HG03025 (cell line): ENCODE results near the gene DAND5.

ENCODE experiments used
- ATAC-seq: cut with Tn5 transposase; IDR thresholded peaks from one replicate; pipeline ENCODE4 v1.9.1; 2021; ENCODE audit warnings: mild to moderate bottlenecking, moderate library complexity; ENCODE audit not compliant: unreplicated experiment, low FRiP score

Gene DAND5

DNA sequence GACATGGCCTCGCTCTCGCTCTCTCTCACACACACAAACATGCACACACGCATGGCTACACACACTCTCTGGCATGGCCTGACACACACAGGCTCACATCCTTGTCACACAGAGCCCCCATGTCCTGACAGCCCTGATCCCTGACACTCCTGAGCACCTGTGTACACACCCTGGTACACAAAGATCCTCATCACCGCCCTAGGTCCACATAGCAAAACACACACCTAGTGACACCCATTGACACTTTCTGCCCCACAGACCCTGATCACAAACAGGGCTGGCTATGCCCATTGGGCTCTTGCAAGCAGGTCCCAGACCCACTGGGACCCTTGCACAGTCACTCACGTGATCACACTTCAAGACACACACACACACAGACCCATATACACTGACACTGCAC, 21.9 kb downstream of the DAND5 start:
- ATAC-seq = no peak

DNA sequence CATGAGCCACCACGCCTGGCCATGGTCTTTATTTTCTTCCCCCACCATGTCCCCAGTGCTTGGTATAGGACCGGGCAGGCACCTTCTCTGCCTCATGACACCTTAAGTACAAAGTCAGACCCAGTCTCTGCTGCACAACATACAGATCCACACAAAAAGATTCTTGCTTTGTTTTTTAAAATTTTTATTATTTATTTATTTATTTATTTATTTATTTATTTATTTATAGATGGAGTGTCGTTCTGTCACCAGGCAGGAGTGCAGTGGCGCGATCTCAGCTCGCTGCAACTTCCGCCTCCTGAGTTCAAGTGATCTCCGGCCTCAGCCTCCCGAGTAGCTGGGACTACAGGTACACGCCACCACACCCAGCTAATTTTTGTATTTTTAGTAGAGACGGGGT, 23.4 kb downstream of the DAND5 start:
- no peak for ATAC-seq

DNA sequence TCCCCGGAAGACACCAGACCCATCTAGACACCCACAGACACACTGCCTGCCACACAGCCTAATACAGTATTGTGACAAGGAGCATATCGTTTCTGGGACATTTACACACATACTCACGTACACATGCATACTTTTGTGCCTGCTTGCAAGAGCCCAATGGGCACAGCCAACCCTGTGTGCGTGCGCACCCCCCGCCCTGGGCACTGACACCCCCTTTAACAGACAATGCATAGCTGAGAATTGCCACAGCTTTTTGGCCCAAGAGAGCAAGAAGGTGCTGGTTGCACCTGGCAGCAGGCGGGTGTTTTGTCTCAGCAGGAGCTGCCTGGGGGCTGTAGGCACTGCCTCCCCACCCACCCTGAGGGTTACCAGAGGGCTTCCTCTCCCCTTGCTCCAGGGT, 24.2 kb downstream of the DAND5 start:
- ATAC-seq = no peak

DNA sequence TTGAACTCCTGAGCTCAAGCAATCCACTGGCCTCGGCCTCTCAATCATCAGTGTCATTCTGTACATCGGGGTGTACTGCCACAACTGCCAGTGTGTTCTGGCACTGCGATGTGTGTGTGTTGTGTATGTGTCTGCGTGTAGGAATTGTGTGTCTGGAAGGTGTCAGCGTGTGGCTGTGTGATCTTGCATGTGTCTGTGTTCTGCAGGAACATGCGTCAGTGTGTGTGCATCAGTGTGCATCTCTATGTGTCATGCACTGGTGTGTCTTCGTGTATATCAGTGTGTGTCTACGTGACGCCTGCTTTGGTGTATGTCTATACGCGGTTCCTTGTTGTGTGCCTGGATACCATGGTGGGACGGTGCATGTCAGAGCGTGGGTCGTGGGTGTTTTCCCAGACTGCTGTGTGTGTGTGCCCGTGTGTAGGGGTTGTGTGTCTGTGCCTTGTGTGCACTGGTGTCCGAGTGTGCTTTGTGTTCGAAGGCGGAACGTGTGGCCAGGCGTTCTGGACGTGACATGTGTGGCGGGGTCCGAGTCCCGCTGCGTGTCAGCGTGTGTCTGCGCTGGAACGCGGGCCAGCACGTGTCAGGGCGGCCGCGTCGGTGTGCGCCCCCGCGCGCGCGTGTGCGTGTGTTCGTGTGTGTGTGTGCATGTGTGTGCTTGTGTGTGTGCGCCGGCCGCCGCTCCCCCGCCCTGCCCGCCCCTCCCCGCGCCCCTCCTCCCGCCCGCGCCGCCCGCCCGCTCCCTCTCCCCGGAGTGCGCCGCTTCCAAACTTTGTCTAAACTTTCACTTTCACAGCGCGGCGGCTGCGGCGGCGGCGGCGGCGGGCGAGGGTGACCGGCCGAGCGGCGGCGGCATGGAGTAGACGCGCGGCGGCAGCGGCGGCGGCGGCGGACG, 25.6 kb downstream of the DAND5 start, which contains the start of gene NFIX:
Gene NFIX, plus strand, starts transcription at position 775 of the 895 bp plus-strand sequence. CDS start 363 bp downstream, outside the sequence.
- ATAC-seq = no peak

DNA sequence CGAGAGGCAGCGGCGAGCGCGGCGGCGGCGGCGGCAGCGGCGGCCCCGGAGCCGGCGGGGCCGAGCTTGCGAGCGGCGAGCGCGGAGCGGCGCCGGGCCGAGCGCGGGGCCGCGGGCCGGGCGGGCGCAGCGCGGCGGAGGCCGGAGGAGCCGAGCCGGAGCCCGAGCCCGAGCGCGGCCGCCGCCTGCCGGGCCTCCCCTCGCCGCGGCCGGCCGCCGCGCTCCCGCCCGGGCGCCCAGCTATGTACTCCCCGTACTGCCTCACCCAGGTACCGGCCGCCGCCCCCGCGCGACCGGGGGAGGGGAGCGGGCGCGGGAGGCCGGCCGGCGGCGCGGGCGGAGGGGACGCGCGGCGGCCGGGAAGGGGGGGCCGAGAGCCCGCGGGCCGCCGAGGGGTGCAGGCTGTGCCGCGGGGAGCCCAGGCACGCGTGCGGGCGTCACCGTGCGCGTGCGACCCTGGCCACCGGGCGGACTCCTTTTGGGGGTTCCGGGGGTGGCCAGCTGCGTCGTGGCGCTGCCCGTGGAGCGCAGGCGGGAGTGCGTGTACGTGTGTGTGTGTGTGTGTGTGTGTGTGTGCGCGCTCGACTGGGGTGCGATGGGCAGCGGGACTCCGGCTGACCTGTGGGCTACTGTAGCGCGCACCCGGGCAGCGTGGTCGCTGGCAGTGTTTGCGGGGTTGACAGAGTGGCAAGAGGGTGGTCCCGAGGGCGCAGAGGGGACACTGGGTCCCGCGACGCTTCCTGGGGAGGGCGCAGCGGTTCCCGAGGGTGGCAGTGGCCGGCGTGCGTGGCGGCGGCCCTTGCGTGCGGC, 26.4 kb downstream of the DAND5 start:
- no peak for ATAC-seq

DNA sequence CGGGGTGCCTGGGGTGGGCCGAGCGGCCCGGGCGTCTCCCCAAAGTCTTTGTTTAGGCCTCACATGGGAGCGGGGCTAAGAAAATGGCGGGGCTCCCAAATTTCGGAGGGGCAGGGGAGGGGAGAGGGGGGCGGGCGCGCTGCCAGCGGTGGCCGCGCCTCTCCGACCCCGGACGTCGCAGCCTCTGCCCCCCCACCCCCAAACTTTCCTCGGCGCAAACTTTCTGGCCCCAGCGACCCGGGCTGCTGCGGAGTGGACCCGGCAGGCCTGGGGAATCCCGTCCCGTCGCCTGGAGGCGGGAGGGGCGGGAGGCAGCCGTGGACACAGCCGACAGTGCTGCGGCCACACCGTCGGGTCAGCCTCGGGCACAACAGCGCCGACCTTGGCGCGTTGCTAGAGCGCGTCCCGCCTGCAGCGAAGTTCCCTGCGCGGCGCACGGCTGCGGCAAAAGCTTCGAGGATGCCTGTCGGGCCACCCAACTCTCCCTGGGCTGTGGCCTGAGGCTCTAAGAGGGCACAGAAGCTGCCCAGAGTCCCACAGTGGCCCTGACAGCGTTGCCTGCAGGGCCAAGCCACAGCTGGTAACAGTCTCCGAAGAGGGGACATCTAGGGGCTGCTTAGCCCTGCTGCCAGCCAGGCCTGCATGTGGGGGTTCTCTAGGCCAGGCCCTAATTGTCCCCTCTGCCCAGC, 27.2 kb downstream of the DAND5 start:
- no peak for ATAC-seq

DNA sequence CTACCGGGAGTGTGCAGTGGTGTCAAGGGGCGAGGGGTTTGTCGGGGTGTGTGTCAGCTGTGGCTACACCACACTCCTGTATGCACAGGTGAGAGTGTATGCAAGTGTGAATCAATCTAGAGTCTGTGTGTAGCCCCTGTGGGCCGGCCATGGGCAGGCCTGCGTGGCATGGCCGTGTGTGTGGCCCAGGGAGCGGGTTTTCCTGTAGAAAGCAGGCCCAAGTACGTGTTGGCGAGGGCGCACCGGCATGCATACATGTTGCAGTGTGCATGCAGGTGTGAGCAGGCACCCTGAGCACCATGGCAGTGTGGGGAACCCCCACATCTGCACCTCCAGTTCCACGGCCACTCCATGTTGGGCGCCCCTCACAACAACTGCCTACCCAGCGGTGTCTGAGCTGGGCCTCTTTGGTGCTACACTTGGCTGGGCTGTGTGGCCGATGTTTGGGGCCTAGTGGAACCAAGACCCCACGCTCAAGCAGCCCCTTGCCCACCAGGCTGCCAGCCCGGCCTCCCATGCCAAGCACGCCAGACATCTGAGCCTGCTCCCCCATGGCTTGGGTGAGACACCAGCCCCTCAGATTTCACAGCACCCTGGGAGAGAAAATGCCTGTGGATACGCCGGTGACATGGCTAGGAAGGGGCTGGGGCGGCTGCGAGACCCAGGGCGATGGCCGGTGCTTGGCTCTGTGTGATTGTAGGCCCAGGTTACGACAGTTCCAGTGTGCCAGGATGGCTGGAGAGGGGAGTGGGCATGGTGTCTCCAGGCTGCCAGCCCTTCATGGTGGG, 28.0 kb downstream of the DAND5 start:
- no peak for ATAC-seq

DNA sequence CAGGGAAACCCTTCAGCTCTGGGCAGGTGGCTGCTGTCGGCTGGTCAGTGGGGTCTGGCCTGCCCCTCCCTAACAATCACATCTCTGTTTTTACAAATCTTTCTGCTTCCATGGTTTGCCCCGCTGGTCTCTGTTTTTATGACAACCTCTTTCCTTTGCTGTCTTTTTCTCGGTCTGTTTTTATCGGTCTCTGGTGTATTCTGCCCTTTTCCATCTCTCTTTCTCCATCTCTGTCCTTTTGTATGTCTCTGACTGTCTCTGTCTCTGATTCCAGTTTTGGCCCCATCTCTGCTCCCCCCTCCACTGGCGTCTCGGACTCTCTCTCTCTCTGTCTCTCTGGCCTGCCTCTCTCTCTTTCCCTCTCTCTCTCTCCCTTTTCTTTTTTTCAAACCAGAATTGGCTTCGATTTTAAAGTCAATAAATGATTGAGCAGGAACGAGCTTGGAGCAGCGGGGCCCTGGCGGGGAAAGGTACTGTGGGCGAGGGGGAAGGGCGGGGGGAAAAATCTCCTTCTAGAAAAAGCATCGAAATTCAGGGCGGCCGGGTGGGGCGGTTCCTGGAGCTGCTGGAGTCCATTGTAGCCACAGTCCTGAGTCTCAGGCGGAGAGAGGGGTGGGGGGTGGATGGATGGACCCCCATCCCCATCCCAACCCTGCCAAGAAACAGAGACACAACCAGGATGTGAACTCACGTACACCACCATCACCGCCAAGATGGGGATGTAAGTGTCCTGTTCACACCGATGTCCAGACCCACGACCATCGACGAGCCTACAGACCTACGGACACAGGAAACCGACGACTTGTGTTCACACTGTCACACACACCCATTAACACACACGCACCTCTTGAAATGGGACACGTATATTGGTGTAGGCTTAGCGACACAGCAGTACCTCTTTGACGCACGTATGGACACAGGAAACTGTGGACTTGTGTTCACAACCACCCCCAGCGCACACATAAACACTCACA, 28.9 kb downstream of the DAND5 start:
- no peak for ATAC-seq

DNA sequence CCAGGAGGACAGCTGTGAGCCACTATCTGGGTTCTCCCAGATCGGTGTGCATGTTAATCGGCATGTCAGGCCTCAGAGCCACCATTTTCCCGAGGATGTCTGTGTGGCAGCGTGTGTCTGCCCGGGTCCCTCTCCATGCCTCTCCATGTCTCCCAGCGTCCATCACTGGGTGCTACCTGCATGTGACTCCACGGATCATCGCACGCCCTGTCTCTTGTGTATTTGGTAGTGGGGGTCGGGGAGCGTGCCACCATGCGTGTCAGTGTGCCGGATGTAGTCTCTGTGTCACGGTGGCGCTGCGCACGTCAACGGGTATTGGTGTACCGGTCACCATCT, 31.8 kb downstream of the DAND5 start:
- ATAC-seq = no peak

DNA sequence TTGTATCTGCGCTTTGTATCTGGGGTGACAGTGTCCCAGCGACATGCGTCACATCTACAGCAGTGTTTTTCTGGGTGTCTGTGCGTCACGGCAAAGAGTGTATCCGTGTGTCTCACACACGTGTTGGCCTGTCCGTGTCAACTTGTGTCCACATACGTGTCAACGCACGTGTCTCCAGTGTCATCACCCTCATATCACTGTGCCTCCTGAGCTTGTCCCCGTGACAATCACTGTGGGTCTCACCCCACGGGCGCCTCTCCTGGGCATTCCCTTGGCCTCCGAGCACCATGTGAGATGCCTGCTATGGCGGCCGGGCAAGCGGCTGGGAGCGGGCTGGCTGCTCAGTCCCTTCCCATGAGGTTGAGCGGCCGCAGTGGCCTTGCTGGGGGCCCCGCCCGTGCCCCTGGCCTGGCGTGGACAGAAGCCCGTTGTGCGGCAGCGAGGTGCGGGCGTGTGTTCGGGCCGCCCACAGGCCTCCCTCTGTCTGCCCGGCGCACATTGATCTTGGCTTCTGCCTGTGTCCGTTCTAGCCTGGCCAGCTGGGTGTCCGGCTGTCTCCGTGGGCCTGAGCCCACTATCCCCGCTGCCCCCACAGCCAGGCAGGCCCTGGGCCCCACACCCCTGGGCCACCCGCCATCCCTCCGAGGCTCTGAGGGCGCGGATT, 32.3 kb downstream of the DAND5 start:
- no peak for ATAC-seq

DNA sequence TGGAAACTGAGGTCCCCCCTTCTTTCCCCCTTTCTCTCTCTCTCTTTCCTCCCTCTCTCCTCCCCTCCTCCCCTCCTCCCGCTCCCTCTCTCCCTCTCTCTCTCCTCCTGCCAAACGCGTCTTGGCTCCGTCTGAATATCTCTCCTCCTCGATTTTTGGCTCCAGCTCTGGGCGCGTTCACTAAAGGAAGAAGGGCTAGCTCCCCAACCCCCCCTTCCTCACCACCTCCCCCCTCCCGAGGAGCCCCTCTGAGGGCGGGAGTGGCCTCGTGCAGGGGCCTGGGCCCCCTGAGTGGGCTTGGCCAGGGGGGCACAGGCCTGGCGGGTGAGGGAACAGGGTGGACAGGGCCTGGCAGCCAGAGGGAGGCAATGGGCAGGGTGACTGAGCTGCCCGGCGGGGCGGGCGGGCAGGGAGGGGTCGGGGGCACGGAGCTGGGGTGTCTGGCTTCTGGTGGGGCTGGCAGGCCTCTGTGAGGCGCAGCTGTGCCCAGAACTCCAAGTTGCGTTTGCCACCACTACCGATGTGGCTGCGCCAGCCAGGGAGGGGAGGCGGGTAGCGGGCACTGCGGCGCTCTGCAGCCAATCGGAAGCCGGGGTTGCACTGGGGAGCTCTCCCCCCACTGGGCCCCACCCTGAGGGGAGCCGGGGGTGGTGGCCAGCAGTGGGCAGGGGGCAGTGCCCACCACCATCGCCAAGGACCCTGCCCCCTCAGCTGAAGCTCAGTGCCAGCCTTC, 33.0 kb downstream of the DAND5 start:
- no peak for ATAC-seq

DNA sequence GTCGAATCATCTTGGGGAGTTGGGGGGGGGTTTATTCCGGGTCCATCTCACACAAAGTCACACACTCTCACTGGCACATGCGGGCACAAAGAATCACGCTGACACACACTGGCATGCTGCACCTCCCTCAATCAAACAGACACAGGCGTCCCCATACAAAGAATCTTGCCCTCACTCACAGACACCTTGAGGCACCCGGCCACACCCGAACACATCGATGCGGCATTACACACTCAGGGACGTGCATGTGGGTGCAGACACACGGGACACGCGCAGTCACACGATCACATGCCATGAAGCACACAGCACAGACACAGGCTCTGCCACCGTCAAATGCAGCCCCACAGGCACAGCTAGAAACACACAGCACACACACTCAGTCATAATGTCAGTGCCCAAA, 33.7 kb downstream of the DAND5 start:
- ATAC-seq = no peak

DNA sequence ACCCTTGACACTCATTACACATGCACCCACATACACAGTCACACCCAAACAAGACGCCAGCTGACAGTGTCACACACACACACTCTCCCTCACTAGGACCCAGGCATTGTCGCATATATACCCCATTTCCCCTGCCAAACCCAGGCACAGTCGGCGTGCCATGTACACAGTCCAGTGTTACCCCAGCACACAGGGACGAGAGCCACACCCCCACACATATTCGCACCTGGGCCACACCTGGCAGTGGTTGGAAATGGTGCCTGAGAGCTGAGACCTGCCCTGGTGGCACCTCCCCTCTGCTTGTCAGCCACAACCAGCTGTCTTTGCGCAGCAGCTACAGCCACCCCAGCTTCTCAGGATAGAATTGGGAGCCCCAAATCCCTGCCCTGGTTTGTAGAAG, 34.9 kb downstream of the DAND5 start:
- ATAC-seq = no peak

DNA sequence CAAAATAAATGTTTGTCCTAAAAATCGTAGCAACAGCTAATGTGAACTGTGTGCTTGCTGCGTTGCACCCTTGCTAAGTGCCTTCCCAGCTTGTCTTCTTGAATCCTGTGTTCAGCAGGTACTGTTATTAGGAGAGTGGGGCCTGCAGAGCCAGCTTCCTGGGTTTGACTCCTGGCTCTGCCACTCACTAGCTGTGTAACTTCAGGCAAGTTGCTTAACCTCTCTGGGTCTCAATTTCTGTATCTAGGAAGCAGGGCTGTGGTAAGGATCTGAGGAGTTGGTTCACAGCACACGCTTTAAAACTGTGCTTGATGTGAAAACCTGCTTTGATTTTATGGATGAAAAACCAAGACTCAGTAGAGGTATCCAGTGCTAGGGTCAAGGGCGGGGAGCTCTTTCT, 35.9 kb downstream of the DAND5 start:
- ATAC-seq = no peak

DNA sequence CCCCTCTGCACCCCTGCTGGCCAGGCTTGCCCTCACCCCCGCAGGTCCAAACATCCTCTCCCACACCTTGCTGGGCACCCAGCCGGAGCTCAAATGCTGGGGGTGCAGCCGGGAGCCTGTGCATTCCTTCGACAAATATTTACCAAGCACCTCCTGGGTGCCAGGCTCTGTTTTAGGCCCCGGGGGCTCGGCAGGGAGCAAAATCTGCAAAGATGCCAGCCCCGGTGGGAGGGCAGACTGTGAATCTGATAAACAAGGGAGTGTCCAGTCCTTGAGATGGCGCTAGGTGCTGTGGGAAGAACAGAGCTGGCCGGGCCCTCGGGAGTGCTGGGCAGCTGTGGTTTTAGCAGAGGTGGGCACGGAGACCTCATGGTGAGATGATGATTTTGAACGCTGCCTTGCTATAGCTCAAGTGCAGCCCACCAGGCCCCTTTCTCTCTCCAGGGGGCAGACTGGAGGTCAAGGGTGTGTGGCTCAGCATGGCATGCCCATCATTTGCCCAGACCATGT, 36.5 kb downstream of the DAND5 start:
- no peak for ATAC-seq

DNA sequence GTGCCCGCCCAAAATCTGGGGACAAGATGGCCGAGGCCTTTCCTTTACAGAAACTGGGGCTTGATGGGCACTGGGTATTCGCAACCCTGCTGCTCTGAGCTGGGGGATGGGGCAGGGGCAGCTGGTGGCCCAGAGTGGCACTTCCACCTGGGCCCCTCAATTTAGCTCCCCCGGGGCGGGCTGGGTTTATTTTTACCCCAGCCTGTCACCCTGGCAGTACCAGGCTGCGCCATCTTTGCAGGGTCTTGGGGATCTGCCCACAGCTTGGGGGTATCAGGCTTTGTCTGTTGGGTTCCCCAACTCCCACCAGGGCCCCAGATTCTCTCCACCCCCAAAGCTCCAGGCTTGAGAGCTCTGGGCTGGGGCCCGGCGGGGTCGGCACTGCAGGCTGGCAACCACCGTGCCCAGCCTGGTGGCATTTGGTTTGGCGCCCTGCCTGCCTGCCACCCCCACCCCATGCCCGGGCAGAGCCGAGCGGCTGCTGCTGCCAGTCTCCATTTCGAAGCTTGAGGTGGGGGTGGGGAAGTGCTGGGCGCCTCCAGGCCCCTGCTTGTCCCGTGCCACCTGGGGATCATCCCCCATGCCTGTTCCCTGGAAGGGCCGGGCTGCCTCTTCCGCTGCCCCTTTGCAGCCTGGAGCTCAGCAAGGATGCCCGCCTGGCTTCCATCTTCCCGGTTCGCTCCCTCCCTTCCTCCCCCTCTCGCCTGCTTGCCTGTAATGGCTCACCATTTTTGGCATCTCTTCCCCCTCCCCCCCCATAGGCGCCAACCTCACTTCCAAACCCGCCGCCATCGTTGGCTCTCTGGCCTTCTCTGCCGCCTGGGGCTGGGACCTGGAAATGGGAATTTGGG, 37.3 kb downstream of the DAND5 start:
- no peak for ATAC-seq
